K562 (cell line): ENCODE measurements around the gene RDH16. TPM values are rescaled to one million over a fixed set of nuclear protein-coding genes. Genes with fewer than 3 reads are reported as not detected.

Experiments
- CREB1 ChIP-seq, 2 experiments: sonication (generic) in 1 of 2; formaldehyde crosslinking in 1 of 2; IDR thresholded peaks; 2 replicates each; pipeline versions ENCODE4 v1.6.1 to v1.8.0; 2012 to 2022; ENCODE audit warnings: inconsistent platforms in 1 of 2, mild to moderate bottlenecking in 1 of 2, missing genetic modification reagents in 1 of 2, moderate library complexity in 1 of 2
- DDX20 ChIP-seq: fragments of 450-650 bp; IDR thresholded peaks from 2 replicates; pipeline ENCODE4 v1.6.1; 2016; ENCODE audit warnings: missing genetic modification characterization, low read depth, mild to moderate bottlenecking, missing compliant biosample characterization, moderate library complexity
- HDAC3 ChIP-seq: fragments of 450-650 bp; IDR thresholded peaks from 2 replicates; pipeline ENCODE4 v1.6.1; 2018; ENCODE audit warnings: borderline replicate concordance, mild to moderate bottlenecking, moderate library complexity; ENCODE audit not compliant: partially characterized antibody
- HOXB6 ChIP-seq: fragments of 250-450 bp; sonication (Bioruptor Pico); IDR thresholded peaks from 2 replicates; pipeline ENCODE4 v1.5.1; 2022; ENCODE audit warnings: mild to moderate bottlenecking, borderline replicate concordance
- ILK ChIP-seq: fragments of 450-650 bp; IDR thresholded peaks from 2 replicates; pipeline ENCODE4 v1.6.1; 2016; ENCODE audit warnings: missing genetic modification characterization, low read depth, mild to moderate bottlenecking, missing compliant biosample characterization, moderate library complexity, borderline replicate concordance
- NCOR1 ChIP-seq: fragments of 450-650 bp; IDR thresholded peaks from 2 replicates; pipeline ENCODE4 v1.6.1; 2016; ENCODE audit warnings: mild to moderate bottlenecking, moderate library complexity
- NELFE ChIP-seq: IDR thresholded peaks from 2 replicates; pipeline ENCODE4 v1.6.1; 2011; ENCODE audit warnings: mild to moderate bottlenecking; ENCODE audit not compliant: insufficient read depth, insufficient read length
- RBM39 ChIP-seq: fragments of 200-400 bp; formaldehyde crosslinking; optimal IDR thresholded peaks from 2 replicates; pipeline ENCODE3; 2018; ENCODE audit warnings: low read depth, low read length
- SMAD3 ChIP-seq: fragments of 450-650 bp; formaldehyde crosslinking; conservative IDR thresholded peaks from 2 replicates; pipeline ENCODE4 v1.4.0; 2020; ENCODE audit warnings: mild to moderate bottlenecking
- SRF ChIP-seq, 2 experiments: fragments of 250-450, 450-650 bp in 1 of 2; sonication (Bioruptor Pico) in 1 of 2; sonication (generic) in 1 of 2; formaldehyde crosslinking; IDR thresholded peaks; 2 replicates each; pipeline versions ENCODE4 v1.5.0 to v1.5.1; 2020 to 2022; ENCODE audit warnings: mild to moderate bottlenecking in 1 of 2, missing genetic modification reagents in 1 of 2
- STAT5A ChIP-seq: IDR thresholded peaks from 2 replicates; pipeline ENCODE4 v1.6.1; 2012; ENCODE audit warnings: low read length, inconsistent platforms, borderline replicate concordance
- ZC3H4 ChIP-seq: sonication (generic); formaldehyde crosslinking; IDR thresholded peaks from 2 replicates; pipeline ENCODE4 v1.9.0; 2021; ENCODE audit warnings: missing genetic modification reagents, borderline replicate concordance
- polyA plus RNA-seq, 8 experiments: library from polyadenylated mRNA; depleted of rRNA in 4 of 8; stranded (reverse) in 5 of 8; unstranded in 3 of 8; fragments of >200 nt; fragmentation: Nextera tagmentation in 2 of 8; fragmentation: Illumina TruSeq in 1 of 8; extraction: Ambion mirVana in 2 of 8; extraction: Trizol in 1 of 8; gene quantifications; 2 replicates each; pipeline versions ENCODE4 v1.2.1 to v1.2.3, GENCODE V29; 2011 to 2014; ENCODE audit warnings: inconsistent platforms in 1 of 8, missing spikeins in 1 of 8
- total RNA-seq, 7 experiments: library from RNA; depleted of rRNA in 6 of 7; stranded (reverse); fragments of >200 nt in 6 of 7; fragmentation: Illumina TruSeq in 2 of 7; extraction: Trizol in 2 of 7; gene quantifications; 2 replicates each; pipeline versions ENCODE4 v1.2.1 to v1.2.3, GENCODE V29; 2011 to 2021; ENCODE audit warnings: low replicate concordance in 1 of 7
- TF ChIP-seq, protein P1 (sequence below): fragments of 250-450 bp; sonication (Bioruptor Pico); IDR thresholded peaks from 2 replicates; pipeline ENCODE4 v1.5.0; 2021; ENCODE audit warnings: mild to moderate bottlenecking, moderate library complexity
- TF ChIP-seq, protein P2 (sequence below): fragments of 200-800 bp; sonication (Bioruptor generic); IDR thresholded peaks from 2 replicates; pipeline ENCODE4 v1.6.1; 2017; ENCODE audit warnings: missing genetic modification characterization, missing compliant biosample characterization
- TF ChIP-seq, protein P3 (sequence below): sonication (generic); formaldehyde crosslinking; IDR thresholded peaks from 2 replicates; pipeline ENCODE4 v1.4.0; 2020; ENCODE audit warnings: mild to moderate bottlenecking, missing genetic modification reagents
- TF ChIP-seq, protein P4 (sequence below): fragments of 450-650 bp; IDR thresholded peaks from 2 replicates; pipeline ENCODE4 v1.6.1; 2017; ENCODE audit warnings: antibody characterized with exemption

The RDH16 gene
- total and polyA plus RNA-seq, 9 of the 15 experiments (the other 6 are each of a cell fraction or from before 2014, with no cell fraction given), result 0.11 to 0.52 (median 0.22) TPM; not detected in 1

DNA sequence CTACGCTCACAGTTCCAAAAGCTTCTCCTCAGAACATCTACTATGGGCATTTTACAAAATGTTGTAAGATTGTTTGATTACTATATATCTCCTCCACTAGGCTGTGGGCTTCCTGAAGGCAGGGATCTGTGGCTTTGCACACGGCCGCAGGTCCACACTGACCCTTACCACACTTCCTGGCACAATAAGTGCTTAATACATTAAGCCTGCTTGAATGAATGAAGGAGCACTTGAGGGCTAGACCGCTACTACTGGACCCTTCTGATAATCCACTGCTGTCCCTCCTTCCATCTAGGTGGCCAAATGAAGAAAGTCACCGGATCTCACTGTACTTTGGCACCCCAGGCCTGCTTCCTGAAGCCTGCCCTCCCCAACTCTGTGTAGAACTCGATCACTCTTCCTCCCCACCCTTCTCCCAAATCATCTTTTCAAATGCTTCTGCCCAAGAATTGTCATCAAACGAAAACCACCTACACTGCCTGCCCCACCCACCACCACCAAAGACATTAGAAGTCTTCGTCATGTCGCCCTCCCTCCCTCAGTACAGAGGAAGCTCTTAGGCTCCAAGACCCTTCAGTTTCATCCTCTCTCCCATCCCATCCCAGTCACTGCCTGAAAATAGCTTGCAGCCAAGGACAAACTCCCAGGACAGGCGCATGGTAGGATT, 49.5 kb upstream of the RDH16 start (continued):
- TF ChIP-seq, protein P1, sequence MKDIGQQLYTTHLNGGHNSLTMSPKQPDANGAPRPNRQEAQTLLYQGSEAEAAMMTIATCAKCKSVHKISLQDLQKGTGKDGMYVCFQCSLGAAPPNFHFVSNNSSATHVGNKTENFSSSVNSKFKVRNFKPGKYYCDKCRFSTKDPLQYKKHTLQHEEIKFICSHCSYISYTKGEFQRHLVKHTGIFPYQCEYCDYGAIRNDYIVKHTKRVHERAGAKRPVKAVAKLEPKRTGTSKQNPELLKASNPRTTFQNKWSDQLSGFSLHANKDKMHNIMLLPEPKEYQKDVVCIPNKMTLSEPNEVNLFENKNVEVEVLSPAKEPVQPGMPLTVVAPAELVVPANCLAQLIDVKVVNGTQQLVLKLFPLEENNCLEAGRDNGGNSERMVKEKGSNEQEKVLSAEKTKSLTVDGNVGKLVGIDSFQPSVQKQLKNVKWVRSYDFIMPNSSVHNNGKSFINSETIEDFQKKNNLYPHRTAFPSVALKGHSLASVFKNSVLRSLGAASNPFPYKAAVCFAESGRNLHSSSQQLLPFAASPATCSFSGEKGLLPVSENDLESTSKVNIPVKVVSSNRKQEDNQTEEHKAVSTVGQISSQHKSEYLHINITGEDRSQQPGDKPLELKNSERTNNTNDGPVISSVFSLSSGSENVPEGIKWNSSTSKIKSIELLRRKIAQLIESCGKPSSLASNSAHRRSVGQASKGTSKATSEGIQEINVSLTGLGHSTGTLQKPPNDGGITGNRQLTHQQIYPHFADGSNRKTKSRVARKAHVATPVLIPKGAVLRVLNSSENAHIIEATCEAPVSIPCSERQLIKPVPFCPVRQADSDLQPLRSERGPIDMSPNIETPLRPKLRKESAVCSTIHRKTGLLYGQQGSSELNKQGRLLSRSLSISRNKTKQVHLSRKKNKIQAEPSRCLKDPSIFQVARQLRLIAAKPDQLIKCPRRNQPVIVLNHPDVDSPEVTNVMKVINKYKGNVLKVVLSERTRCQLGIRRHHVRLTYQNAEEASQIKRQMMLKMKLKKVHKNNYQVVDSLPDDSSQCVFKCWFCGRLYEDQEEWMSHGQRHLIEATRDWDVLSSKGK (CRISPR knock-in tag), result no peak
- TF ChIP-seq STAT5A (no peak), DDX20 (no peak), RBM39 (no peak), SMAD3 (CRISPR knock-in tag) (no peak), SRF (CRISPR knock-in tag; IDR thresholded peaks at IDR 0.05) (no peak), ILK (tag) (no peak), HOXB6 (CRISPR knock-in tag) (no peak), NELFE (no peak), ZC3H4 (CRISPR knock-in tag) (no peak), CREB1 (IDR thresholded peaks at IDR 0.05) (no peak), CREB1 (CRISPR knock-in tag; IDR thresholded peaks at IDR 0.05) (no peak), NCOR1 (no peak), HDAC3 (no peak)
- TF ChIP-seq, protein P2, sequence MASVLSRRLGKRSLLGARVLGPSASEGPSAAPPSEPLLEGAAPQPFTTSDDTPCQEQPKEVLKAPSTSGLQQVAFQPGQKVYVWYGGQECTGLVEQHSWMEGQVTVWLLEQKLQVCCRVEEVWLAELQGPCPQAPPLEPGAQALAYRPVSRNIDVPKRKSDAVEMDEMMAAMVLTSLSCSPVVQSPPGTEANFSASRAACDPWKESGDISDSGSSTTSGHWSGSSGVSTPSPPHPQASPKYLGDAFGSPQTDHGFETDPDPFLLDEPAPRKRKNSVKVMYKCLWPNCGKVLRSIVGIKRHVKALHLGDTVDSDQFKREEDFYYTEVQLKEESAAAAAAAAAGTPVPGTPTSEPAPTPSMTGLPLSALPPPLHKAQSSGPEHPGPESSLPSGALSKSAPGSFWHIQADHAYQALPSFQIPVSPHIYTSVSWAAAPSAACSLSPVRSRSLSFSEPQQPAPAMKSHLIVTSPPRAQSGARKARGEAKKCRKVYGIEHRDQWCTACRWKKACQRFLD (CRISPR knock-in tag), result no peak; the same call in 1 of the 2 replicates
- TF ChIP-seq, protein P3, sequence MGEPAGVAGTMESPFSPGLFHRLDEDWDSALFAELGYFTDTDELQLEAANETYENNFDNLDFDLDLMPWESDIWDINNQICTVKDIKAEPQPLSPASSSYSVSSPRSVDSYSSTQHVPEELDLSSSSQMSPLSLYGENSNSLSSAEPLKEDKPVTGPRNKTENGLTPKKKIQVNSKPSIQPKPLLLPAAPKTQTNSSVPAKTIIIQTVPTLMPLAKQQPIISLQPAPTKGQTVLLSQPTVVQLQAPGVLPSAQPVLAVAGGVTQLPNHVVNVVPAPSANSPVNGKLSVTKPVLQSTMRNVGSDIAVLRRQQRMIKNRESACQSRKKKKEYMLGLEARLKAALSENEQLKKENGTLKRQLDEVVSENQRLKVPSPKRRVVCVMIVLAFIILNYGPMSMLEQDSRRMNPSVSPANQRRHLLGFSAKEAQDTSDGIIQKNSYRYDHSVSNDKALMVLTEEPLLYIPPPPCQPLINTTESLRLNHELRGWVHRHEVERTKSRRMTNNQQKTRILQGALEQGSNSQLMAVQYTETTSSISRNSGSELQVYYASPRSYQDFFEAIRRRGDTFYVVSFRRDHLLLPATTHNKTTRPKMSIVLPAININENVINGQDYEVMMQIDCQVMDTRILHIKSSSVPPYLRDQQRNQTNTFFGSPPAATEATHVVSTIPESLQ (CRISPR knock-in tag), result no peak
- TF ChIP-seq, protein P4, sequence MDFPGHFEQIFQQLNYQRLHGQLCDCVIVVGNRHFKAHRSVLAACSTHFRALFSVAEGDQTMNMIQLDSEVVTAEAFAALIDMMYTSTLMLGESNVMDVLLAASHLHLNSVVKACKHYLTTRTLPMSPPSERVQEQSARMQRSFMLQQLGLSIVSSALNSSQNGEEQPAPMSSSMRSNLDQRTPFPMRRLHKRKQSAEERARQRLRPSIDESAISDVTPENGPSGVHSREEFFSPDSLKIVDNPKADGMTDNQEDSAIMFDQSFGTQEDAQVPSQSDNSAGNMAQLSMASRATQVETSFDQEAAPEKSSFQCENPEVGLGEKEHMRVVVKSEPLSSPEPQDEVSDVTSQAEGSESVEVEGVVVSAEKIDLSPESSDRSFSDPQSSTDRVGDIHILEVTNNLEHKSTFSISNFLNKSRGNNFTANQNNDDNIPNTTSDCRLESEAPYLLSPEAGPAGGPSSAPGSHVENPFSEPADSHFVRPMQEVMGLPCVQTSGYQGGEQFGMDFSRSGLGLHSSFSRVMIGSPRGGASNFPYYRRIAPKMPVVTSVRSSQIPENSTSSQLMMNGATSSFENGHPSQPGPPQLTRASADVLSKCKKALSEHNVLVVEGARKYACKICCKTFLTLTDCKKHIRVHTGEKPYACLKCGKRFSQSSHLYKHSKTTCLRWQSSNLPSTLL, result no peak
